Stimulated activated naive CD8-positive, alpha-beta T cell treated with anti-CD3 and anti-CD28 coated beads, Interleukin-15, Interleukin-2, amounts not matched to agents 100 U/mL and 50 U/mL, for 24 hours (primary cell): ENCODE measurements around the gene FSTL3.
"Not testable (repeated sequence)": the region's sequence is repeated elsewhere in the genome, so short reads cannot be mapped to it uniquely, and the experiment has no call there.

ENCODE experiments used
- ATAC-seq: fragments of 150-1000 bp; cut with Tn5 transposase; one replicate; pipeline ENCODE4 v1.10.0; 2021
- DNase-seq: peaks from one replicate; pipeline ENCODE4 v3.0.0; 2021

FSTL3 gene

GRCh38 chr19:682678-683320 lies 6.6 kb downstream of the FSTL3 start:
- no peak for DNase-seq
- ATAC-seq, result no peak

DNA sequence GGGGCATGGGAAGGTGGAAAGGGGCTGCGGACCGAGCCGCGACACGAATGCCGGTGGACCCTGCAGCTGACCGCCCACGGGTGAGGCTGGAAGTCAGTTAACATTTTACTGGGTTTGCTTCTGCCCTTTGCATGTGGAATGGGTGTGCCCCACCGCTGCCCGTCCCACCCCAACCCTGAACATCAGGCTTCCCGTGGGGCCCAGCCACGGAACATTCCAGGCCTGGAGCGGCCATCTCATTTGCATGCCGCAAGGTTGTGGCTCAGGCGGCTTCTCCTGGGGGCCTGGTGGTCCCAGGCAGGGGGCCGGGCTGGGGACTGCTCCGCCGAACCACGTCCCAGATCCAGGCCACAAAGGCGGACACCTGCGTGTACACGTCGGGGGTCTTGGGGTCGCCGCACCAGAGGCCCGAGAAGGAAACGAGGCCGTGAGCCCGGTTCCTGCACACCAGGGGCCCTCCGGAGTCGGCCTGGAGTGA lies 9.3 kb downstream of the FSTL3 start:
- no peak for ATAC-seq
- DNase-seq, result no peak

GRCh38 chr19:686589-687297 lies 10.6 kb downstream of the FSTL3 start:
- ATAC-seq (peak; percentile 14), DNase-seq (no peak)

- no peak for ATAC-seq
- no peak for DNase-seq
These were observed 11.5 kb downstream of the FSTL3 start for GRCh38 chr19:687569-688166.

DNA sequence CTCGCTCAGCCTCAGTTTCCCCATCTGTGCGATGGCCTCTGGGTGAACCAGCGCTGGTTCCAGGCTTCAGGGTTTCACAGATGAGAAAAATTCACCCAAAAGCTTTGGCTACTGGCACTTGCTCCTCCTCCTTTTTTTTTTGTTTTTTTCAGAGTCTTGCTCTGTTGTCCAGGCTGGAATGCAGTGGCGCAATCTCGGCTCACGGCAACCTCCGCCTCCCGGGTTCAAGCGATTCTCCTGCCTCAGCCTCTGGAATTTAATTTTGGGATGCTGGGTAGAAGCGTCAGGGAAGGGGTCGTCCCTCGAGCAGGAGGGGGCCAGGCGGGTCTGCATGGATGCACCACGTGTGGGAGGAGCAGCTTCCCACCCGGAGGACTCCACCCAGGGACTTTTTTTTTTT lies 12.0 kb downstream of the FSTL3 start:
- no peak for ATAC-seq
- no peak for DNase-seq

DNA sequence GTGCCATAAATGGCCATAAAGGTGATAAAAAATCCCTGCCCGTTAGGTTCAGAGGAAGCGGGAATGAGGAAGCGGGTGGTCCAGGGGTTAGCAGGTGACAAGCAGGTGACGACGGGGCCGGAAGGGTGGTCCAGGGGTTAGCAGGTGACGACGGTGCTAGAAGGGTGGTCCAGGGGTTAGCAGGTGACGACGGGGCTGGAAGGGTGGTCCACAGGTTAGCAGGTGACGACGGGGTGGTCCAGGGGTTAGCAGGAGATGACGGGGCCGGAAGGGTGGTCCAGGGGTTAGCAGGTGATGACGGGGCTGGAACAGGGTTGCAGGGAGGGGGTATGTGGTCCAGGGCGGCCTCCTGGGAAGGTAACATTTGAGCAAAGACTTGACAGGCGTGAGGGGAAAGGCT lies 12.8 kb downstream of the FSTL3 start:
- ATAC-seq, result no peak

GRCh38 chr19:690203-690602 lies 14.0 kb downstream of the FSTL3 start:
- ATAC-seq, result no peak

More for the DNA sequence above, 12.8 kb downstream of the FSTL3 start:
- no peak for DNase-seq

DNA sequence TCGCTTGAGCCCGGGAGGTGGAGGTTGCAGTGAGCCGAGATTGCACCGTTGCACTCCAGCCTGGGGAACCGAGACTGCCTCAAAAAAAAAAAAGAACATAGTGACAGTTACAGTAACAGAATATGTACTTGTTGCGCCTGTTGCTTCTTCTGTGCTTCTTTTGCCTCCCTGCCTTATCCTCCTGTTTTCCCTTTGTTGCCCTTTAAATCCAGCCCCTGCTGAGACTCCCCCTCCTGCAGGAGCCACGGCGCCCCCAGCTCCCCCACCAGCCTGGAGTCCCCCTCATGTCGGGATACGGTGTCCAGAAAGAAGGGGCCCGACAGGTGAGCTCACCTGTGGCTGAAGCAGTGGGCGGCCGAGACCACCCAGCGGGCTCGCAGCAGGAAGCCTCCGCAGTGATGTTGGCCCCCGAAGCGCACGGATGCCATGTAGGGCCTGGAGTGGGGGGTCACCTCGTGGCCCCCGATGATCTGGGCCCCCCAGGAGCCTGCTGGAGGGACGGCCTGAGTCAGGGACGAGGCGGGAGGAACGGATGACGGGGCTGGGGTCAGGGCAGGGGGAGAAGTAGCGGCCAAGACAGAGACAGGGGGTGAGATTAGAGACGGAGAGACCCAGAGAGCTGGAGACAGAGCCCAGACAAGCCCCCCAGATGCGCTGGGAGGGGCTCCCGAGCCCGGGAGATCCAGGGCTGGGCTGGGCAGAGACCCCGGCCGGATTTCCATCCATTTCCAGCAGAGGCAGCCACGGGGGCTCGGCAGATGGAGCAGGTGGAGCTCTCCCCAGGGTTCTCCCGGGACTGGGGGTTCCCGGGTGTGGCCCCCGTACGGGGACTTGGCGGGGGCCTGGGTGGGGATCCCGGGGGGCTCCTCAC lies 18.5 kb downstream of the FSTL3 start:
- DNase-seq (no peak), ATAC-seq (peak; percentile 32)

More at GRCh38 chr19:690203-690602, 14.0 kb downstream of the FSTL3 start:
- no peak for DNase-seq

GRCh38 chr19:695352-695949 lies 19.3 kb downstream of the FSTL3 start, which contains the start of gene PRSS57:
Gene PRSS57, minus strand, starts transcription at chr19:695452. Its CDS starts 22 bp downstream, at chr19:695430.
- DNase-seq (no peak), ATAC-seq (peak; percentile 14)

DNA sequence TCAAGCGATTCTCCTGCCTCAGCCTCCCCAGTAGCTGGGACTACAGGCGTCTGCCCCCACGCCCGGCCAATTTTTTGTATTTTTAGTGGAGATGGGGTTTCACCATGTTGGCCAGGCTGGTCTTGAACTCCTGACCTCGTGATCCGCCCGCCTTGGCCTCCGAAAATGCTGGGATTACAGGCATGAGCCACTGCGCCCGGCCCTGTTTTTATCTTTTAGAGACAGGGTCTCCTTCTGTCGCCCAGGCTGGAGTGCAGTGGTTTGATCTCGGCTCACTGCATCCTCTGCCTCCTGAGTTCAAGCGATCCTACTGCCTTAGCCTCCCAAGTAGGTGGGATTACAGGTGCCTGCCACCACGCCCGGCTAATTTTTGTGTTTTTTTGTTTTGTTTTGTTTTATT lies 22.3 kb downstream of the FSTL3 start:
- not testable (repeated sequence) for ATAC-seq, DNase-seq

DNA sequence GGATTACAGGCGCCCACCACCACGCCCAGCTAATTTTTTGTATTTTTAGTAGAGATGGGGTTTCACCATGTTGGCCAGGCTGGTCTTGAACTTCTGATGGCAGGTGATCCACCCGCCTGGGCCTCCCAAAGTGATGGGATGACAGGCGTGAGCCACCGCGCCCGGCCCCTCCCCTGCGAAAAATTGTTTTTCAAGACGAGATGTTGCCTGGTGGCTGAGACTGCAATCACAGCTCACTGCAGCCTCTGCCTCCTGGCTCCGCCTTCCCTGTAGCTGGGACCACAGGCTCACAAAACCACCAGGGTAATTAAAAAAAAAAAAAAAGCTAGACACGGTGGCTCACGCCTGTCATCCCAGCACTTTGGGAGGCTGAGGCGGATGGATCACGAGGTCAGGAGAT lies 23.7 kb downstream of the FSTL3 start:
- not testable (repeated sequence) for DNase-seq, ATAC-seq

DNA sequence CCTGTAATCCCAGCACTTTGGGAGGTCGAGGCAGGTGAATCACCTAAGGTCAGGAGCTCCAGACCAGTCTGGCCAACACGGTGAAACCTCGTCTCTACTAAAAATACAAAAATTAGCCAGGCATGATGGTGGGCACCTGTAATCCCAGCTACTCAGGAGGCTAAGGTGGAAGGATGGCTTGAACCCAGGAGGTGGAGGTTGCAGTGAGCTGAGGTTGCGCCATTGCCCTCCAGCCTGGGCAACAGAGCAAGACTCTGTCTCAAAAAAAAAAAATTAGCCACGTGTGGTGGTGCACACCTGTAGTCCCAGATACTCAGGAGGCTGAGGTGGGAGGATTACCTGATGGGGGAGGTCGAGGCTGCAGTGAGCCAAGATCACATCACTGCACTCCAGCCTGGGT lies 26.7 kb downstream of the FSTL3 start:
- DNase-seq, ATAC-seq: not testable (repeated sequence)

GRCh38 chr19:703329-703650 lies 27.1 kb downstream of the FSTL3 start:
- DNase-seq (no peak), ATAC-seq (no peak)

- ATAC-seq (peak; percentile 62), DNase-seq (peak; percentile 76)
These were observed 27.7 kb downstream of the FSTL3 start for GRCh38 chr19:703651-704446.

GRCh38 chr19:704447-704741 lies 28.2 kb downstream of the FSTL3 start:
- DNase-seq (no peak), ATAC-seq (no peak)

- DNase-seq (no peak), ATAC-seq (no peak)
These were observed 32.3 kb downstream of the FSTL3 start, which contains the start of gene PALM for GRCh38 chr19:708154-709143. Gene PALM, plus strand, starts transcription at chr19:708935. Its CDS starts 212 bp downstream, at chr19:709147.

- no peak for ATAC-seq
- no peak for DNase-seq
These were observed 33.2 kb downstream of the FSTL3 start for GRCh38 chr19:709196-709964.

GRCh38 chr19:709965-710571 lies 33.9 kb downstream of the FSTL3 start:
- ATAC-seq, result no peak
- DNase-seq, result no peak

GRCh38 chr19:710767-711166 lies 34.6 kb downstream of the FSTL3 start:
- ATAC-seq (no peak), DNase-seq (no peak)
